ENCODE data around the gene OSBP. TPM values are rescaled to one million over a fixed set of nuclear protein-coding genes. Genes with fewer than 3 reads are reported as not detected.

Gene OSBP
- total and polyA plus RNA-seq, 9 of the 15 experiments (the other 6 are each of a cell fraction or from before 2014, with no cell fraction given): 11.7 to 49.0 (median 28.7) TPM

Small RNA genes within 50 kb of the gene (microRNA-seq; reads per million reads assigned to microRNA genes)
- gene MIR3162 (ENCODE audit: borderline microRNAs expressed): 0.64 reads per million

Small RNA genes within 50 kb of the gene (small RNA-seq; reads per million reads assigned to genes)
- gene MIR3162: not detected

Other genes starting within 250 kb of the OSBP start
Only the 7 nearest of the 11 such genes appear.
- gene OR4D6, start 158.8 kb downstream of the OSBP start, total RNA-seq (2014; rRNA removed): not detected in 2 replicates
- not detected in 2 replicates for gene OR4D6, start 158.8 kb downstream of the OSBP start, total RNA-seq (2014; rRNA removed; fragmentation: Illumina TruSeq; extraction: Trizol)
- gene OR4D6, start 158.8 kb downstream of the OSBP start, total RNA-seq (2015; rRNA removed; fragmentation: Illumina TruSeq; extraction: Trizol): not detected in 2 replicates
- not detected in 2 replicates for gene OR4D6, start 158.8 kb downstream of the OSBP start, total RNA-seq (2021)
- not detected in 2 replicates for gene OR4D6, start 158.8 kb downstream of the OSBP start, polyA plus RNA-seq (2011; rRNA removed)
- gene OR4D6, start 158.8 kb downstream of the OSBP start, polyA plus RNA-seq (2014; fragmentation: Illumina TruSeq; extraction: Trizol): not detected in 2 replicates
- gene OR4D6, start 158.8 kb downstream of the OSBP start, polyA plus RNA-seq (2014; fragmentation: Nextera tagmentation; extraction: Ambion mirVana): not detected
- not detected in 2 replicates for gene OR4D6, start 158.8 kb downstream of the OSBP start, polyA plus RNA-seq (2014; rRNA removed)
- gene OR4D10, start 142.5 kb downstream of the OSBP start, total RNA-seq (2014; rRNA removed): not detected in 2 replicates
- not detected in 2 replicates for gene OR4D10, start 142.5 kb downstream of the OSBP start, total RNA-seq (2014; rRNA removed; fragmentation: Illumina TruSeq; extraction: Trizol)
- gene OR4D10, start 142.5 kb downstream of the OSBP start, total RNA-seq (2015; rRNA removed; fragmentation: Illumina TruSeq; extraction: Trizol): not detected in 2 replicates
- gene OR4D10, start 142.5 kb downstream of the OSBP start, total RNA-seq (2021): not detected in 2 replicates
- not detected in 2 replicates for gene OR4D10, start 142.5 kb downstream of the OSBP start, polyA plus RNA-seq (2011; rRNA removed)
- not detected in 2 replicates for gene OR4D10, start 142.5 kb downstream of the OSBP start, polyA plus RNA-seq (2014; fragmentation: Illumina TruSeq; extraction: Trizol)
- not detected for gene OR4D10, start 142.5 kb downstream of the OSBP start, polyA plus RNA-seq (2014; fragmentation: Nextera tagmentation; extraction: Ambion mirVana)
- gene OR4D10, start 142.5 kb downstream of the OSBP start, polyA plus RNA-seq (2014; rRNA removed): not detected in 2 replicates
- not detected in 2 replicates for gene OR4D11, start 112.2 kb downstream of the OSBP start, total RNA-seq (2014; rRNA removed)
- not detected in 2 replicates for gene OR4D11, start 112.2 kb downstream of the OSBP start, total RNA-seq (2014; rRNA removed; fragmentation: Illumina TruSeq; extraction: Trizol)
- not detected in 2 replicates for gene OR4D11, start 112.2 kb downstream of the OSBP start, total RNA-seq (2015; rRNA removed; fragmentation: Illumina TruSeq; extraction: Trizol)
- gene OR4D11, start 112.2 kb downstream of the OSBP start, total RNA-seq (2021): not detected in 2 replicates
- not detected in 2 replicates for gene OR4D11, start 112.2 kb downstream of the OSBP start, polyA plus RNA-seq (2011; rRNA removed)
- gene OR4D11, start 112.2 kb downstream of the OSBP start, polyA plus RNA-seq (2014; fragmentation: Illumina TruSeq; extraction: Trizol): not detected in 2 replicates
- not detected for gene OR4D11, start 112.2 kb downstream of the OSBP start, polyA plus RNA-seq (2014; fragmentation: Nextera tagmentation; extraction: Ambion mirVana)
- gene OR4D11, start 112.2 kb downstream of the OSBP start, polyA plus RNA-seq (2014; rRNA removed): not detected in 2 replicates
- gene OR4D9, start 104.2 kb downstream of the OSBP start, total RNA-seq (2014; rRNA removed): not detected in 2 replicates
- not detected in 2 replicates for gene OR4D9, start 104.2 kb downstream of the OSBP start, total RNA-seq (2014; rRNA removed; fragmentation: Illumina TruSeq; extraction: Trizol)
- gene OR4D9, start 104.2 kb downstream of the OSBP start, total RNA-seq (2015; rRNA removed; fragmentation: Illumina TruSeq; extraction: Trizol): not detected in 2 replicates
- gene OR4D9, start 104.2 kb downstream of the OSBP start, total RNA-seq (2021): not detected in 2 replicates
- not detected in 2 replicates for gene OR4D9, start 104.2 kb downstream of the OSBP start, polyA plus RNA-seq (2011; rRNA removed)
- gene OR4D9, start 104.2 kb downstream of the OSBP start, polyA plus RNA-seq (2014; fragmentation: Illumina TruSeq; extraction: Trizol): not detected in 2 replicates
- not detected for gene OR4D9, start 104.2 kb downstream of the OSBP start, polyA plus RNA-seq (2014; fragmentation: Nextera tagmentation; extraction: Ambion mirVana)
- not detected in 2 replicates for gene OR4D9, start 104.2 kb downstream of the OSBP start, polyA plus RNA-seq (2014; rRNA removed)
- gene PATL1, start 53.3 kb upstream of the OSBP start, total RNA-seq (2014; rRNA removed): 7.7 and 8.8 TPM in 2 replicates
- 14.8 and 18.4 TPM in 2 replicates for gene PATL1, start 53.3 kb upstream of the OSBP start, total RNA-seq (2014; rRNA removed; fragmentation: Illumina TruSeq; extraction: Trizol)
- 16.4 and 16.9 TPM in 2 replicates for gene PATL1, start 53.3 kb upstream of the OSBP start, total RNA-seq (2015; rRNA removed; fragmentation: Illumina TruSeq; extraction: Trizol)
- 27.3 and 30.2 TPM in 2 replicates for gene PATL1, start 53.3 kb upstream of the OSBP start, total RNA-seq (2021)
- 34.1 and 38.4 TPM in 2 replicates for gene PATL1, start 53.3 kb upstream of the OSBP start, polyA plus RNA-seq (2011; rRNA removed)
- gene PATL1, start 53.3 kb upstream of the OSBP start, polyA plus RNA-seq (2014; fragmentation: Illumina TruSeq; extraction: Trizol): 43.4 and 48.0 TPM in 2 replicates
- 1 to 10 TPM; 3.2 to 5.0 TPM for gene PATL1, start 53.3 kb upstream of the OSBP start, polyA plus RNA-seq (2014; fragmentation: Nextera tagmentation; extraction: Ambion mirVana)
- 19.4 and 23.3 TPM in 2 replicates for gene PATL1, start 53.3 kb upstream of the OSBP start, polyA plus RNA-seq (2014; rRNA removed)
- gene OR10V1, start 98.1 kb upstream of the OSBP start, total RNA-seq (2014; rRNA removed): not detected in 2 replicates
- not detected in 2 replicates for gene OR10V1, start 98.1 kb upstream of the OSBP start, total RNA-seq (2014; rRNA removed; fragmentation: Illumina TruSeq; extraction: Trizol)
- gene OR10V1, start 98.1 kb upstream of the OSBP start, total RNA-seq (2015; rRNA removed; fragmentation: Illumina TruSeq; extraction: Trizol): not detected in 2 replicates
- gene OR10V1, start 98.1 kb upstream of the OSBP start, total RNA-seq (2021): not detected in 2 replicates
- gene OR10V1, start 98.1 kb upstream of the OSBP start, polyA plus RNA-seq (2011; rRNA removed): not detected in 2 replicates
- not detected in 2 replicates for gene OR10V1, start 98.1 kb upstream of the OSBP start, polyA plus RNA-seq (2014; fragmentation: Illumina TruSeq; extraction: Trizol)
- gene OR10V1, start 98.1 kb upstream of the OSBP start, polyA plus RNA-seq (2014; fragmentation: Nextera tagmentation; extraction: Ambion mirVana): not detected
- not detected in 2 replicates for gene OR10V1, start 98.1 kb upstream of the OSBP start, polyA plus RNA-seq (2014; rRNA removed)
- 46.2 and 48.2 TPM in 2 replicates for gene STX3, start 139.6 kb upstream of the OSBP start, total RNA-seq (2014; rRNA removed)
- gene STX3, start 139.6 kb upstream of the OSBP start, total RNA-seq (2014; rRNA removed; fragmentation: Illumina TruSeq; extraction: Trizol): 60.5 and 67.7 TPM in 2 replicates
- 91.6 and 94.0 TPM in 2 replicates for gene STX3, start 139.6 kb upstream of the OSBP start, total RNA-seq (2015; rRNA removed; fragmentation: Illumina TruSeq; extraction: Trizol)
- 37.1 and 37.5 TPM in 2 replicates for gene STX3, start 139.6 kb upstream of the OSBP start, total RNA-seq (2021)
- gene STX3, start 139.6 kb upstream of the OSBP start, polyA plus RNA-seq (2011; rRNA removed): 56.0 and 75.4 TPM in 2 replicates
- 52.1 and 54.2 TPM in 2 replicates for gene STX3, start 139.6 kb upstream of the OSBP start, polyA plus RNA-seq (2014; fragmentation: Illumina TruSeq; extraction: Trizol)
- gene STX3, start 139.6 kb upstream of the OSBP start, polyA plus RNA-seq (2014; fragmentation: Nextera tagmentation; extraction: Ambion mirVana): 10 to 100 TPM; 12.0 to 14.4 TPM
- 48.7 and 52.2 TPM in 2 replicates for gene STX3, start 139.6 kb upstream of the OSBP start, polyA plus RNA-seq (2014; rRNA removed)

Data from K562 (cell line).